Activated gamma-delta T cell treated with anti-CD3 and anti-CD28 coated beads, Interleukin-2, amount 50 U/mL, for 16 hours (primary cell): Measurements from ENCODE around the gene PXK.
"Not testable (repeated sequence)": the region's sequence is repeated elsewhere in the genome, so short reads cannot be mapped to it uniquely, and the experiment has no call there.

Experiments used
- DNase-seq: peaks from one replicate; pipeline ENCODE4 v3.0.0-alpha.2; 2020; ENCODE audit warnings: low read depth

Gene PXK

GRCh38 chr3:58419780-58420507 is 87.3 kb downstream of the PXK start:
- no peak for DNase-seq

- no peak for DNase-seq
Measured at GRCh38 chr3:58421004-58421403, 88.3 kb downstream of the PXK start.

GRCh38 chr3:58422756-58423325 is 90.1 kb downstream of the PXK start:
- no peak for DNase-seq

- DNase-seq, result no peak
Measured at GRCh38 chr3:58424613-58425012, 91.9 kb downstream of the PXK start.

GRCh38 chr3:58425782-58426181 is 93.1 kb downstream of the PXK start:
- no peak for DNase-seq

- no peak for DNase-seq
Measured at GRCh38 chr3:58427661-58428361, 95.1 kb downstream of the PXK start.

GRCh38 chr3:58429657-58430056 is 97.0 kb downstream of the PXK start:
- DNase-seq, result no peak

- no peak for DNase-seq
Measured at GRCh38 chr3:58432905-58433304, 100.2 kb downstream of the PXK start.

GRCh38 chr3:58433400-58434167 is 100.9 kb downstream of the PXK start, which contains the start of gene PDHB:
PDHB (minus strand) TSS chr3:58433832; CDS start chr3:58433809, 23 bp downstream.
- peak; percentile 83 for DNase-seq

GRCh38 chr3:58434168-58434504 is 101.4 kb downstream of the PXK start:
- DNase-seq, result no peak

- DNase-seq, result no peak
Measured at GRCh38 chr3:58434511-58434910, 101.8 kb downstream of the PXK start.

- no peak for DNase-seq
Measured at GRCh38 chr3:58434990-58435389, 102.3 kb downstream of the PXK start.

- DNase-seq, result not testable (repeated sequence)
Measured at GRCh38 chr3:58437276-58437675, 104.6 kb downstream of the PXK start.

- not testable (repeated sequence) for DNase-seq
Measured at GRCh38 chr3:58440996-58441355, 108.3 kb downstream of the PXK start.

GRCh38 chr3:58441514-58442450 is 109.1 kb downstream of the PXK start:
- DNase-seq, result no peak

GRCh38 chr3:58452176-58452575 is 119.5 kb downstream of the PXK start:
- DNase-seq, result no peak

- DNase-seq, result no peak
Measured at GRCh38 chr3:58459160-58459559, 126.5 kb downstream of the PXK start.

- no peak for DNase-seq
Measured at GRCh38 chr3:58462829-58463180, 130.1 kb downstream of the PXK start.

GRCh38 chr3:58463181-58463941 is 130.7 kb downstream of the PXK start:
- peak; percentile 65 for DNase-seq

GRCh38 chr3:58463942-58464271 is 131.2 kb downstream of the PXK start:
- no peak for DNase-seq

- no peak for DNase-seq
Measured at GRCh38 chr3:58464866-58465265, 132.2 kb downstream of the PXK start.
